Kasumi-1 (cell line): ENCODE data around the gene NARS2.
A peak's percentile ranks its signal among the peaks of the same experiment; 100 is the strongest.
"Not testable (repeated sequence)": the region's sequence is repeated elsewhere in the genome, so short reads cannot be mapped to it uniquely, and the experiment has no call there.

Experiments
- DNase-seq, 2 experiments: peaks; one replicate each; lab custom pipeline; 2025; lab: John Stamatoyannopoulos, UW

The NARS2 gene

GRCh38 chr11:78541537-78541936, 33.1 kb downstream of the NARS2 start:
- DNase-seq = no peak

- no peak for DNase-seq
These were observed 34.4 kb downstream of the NARS2 start for GRCh38 chr11:78540256-78540655.

- DNase-seq = no peak
These were observed 35.2 kb downstream of the NARS2 start for GRCh38 chr11:78539506-78539905.

GRCh38 chr11:78536933-78537332, 37.7 kb downstream of the NARS2 start:
- DNase-seq = no peak

GRCh38 chr11:78535920-78536319, 38.7 kb downstream of the NARS2 start:
- no peak for DNase-seq

GRCh38 chr11:78535027-78535426, 39.6 kb downstream of the NARS2 start:
- no peak for DNase-seq

GRCh38 chr11:78533399-78533798, 41.3 kb downstream of the NARS2 start:
- DNase-seq = peak; percentile 57

GRCh38 chr11:78532991-78533390, 41.7 kb downstream of the NARS2 start:
- DNase-seq = no peak

- no peak for DNase-seq
These were observed 48.0 kb downstream of the NARS2 start for GRCh38 chr11:78526497-78527146.

GRCh38 chr11:78525720-78526119, 48.9 kb downstream of the NARS2 start:
- DNase-seq = no peak

GRCh38 chr11:78520230-78520629, 54.4 kb downstream of the NARS2 start:
- DNase-seq = no peak

GRCh38 chr11:78516281-78516680, 58.4 kb downstream of the NARS2 start:
- no peak for DNase-seq

GRCh38 chr11:78514922-78515502, 59.7 kb downstream of the NARS2 start:
- DNase-seq = no peak

- not testable (repeated sequence) for DNase-seq
These were observed 61.6 kb downstream of the NARS2 start for GRCh38 chr11:78513085-78513484.

GRCh38 chr11:78510597-78510996, 64.1 kb downstream of the NARS2 start:
- no peak for DNase-seq

GRCh38 chr11:78510025-78510596, 64.6 kb downstream of the NARS2 start:
- no peak for DNase-seq

- no peak for DNase-seq
These were observed 70.0 kb downstream of the NARS2 start for GRCh38 chr11:78504708-78505107.

- DNase-seq = no peak
These were observed 70.5 kb downstream of the NARS2 start for GRCh38 chr11:78504181-78504580.

- DNase-seq = no peak
These were observed 74.7 kb downstream of the NARS2 start for GRCh38 chr11:78499971-78500370.

GRCh38 chr11:78497293-78497692, 77.4 kb downstream of the NARS2 start:
- DNase-seq = no peak

- DNase-seq = no peak
These were observed 81.2 kb downstream of the NARS2 start for GRCh38 chr11:78493413-78493975.

- DNase-seq = no peak
These were observed 81.7 kb downstream of the NARS2 start for GRCh38 chr11:78492973-78493372.

- DNase-seq = no peak
These were observed 85.5 kb downstream of the NARS2 start for GRCh38 chr11:78489184-78489583.
